ENCODE data around the gene KIF9.

- TF ChIP-seq KDM1A (IDR thresholded peaks at IDR 0.05; ENCODE audit: borderline replicate concordance, low read length), result no peak
- peak; percentile 26 to 78 (median 73) for TF ChIP-seq CTCF (IDR thresholded peaks at IDR 0.05; ENCODE audit: control extremely low read depth in 1 of 3, insufficient read depth in 1 of 3, low read depth in 1 of 3, low read length in 3 of 3)
- TF ChIP-seq JUN (IDR thresholded peaks at IDR 0.05; ENCODE audit: low read depth, low read length), result no peak
- TF ChIP-seq ATF3 (IDR thresholded peaks at IDR 0.05; ENCODE audit: insufficient read depth, low read depth, low read length), result no peak
- no peak for TF ChIP-seq POLR2A (IDR thresholded peaks at IDR 0.05; ENCODE audit: control extremely low read depth in 1 of 2, low read depth in 2 of 2, low read length in 2 of 2)
- no peak for TF ChIP-seq HDAC6 (IDR thresholded peaks at IDR 0.05; ENCODE audit: low read depth, low read length)
- no peak for TF ChIP-seq ZNF274 (IDR thresholded peaks at IDR 0.05; ENCODE audit: borderline replicate concordance, extremely low read depth, low read length)
Measured at GRCh38 chr3:47324278-47324865, 41.8 kb upstream of the KIF9 start.
